Measurements from ENCODE around the gene MSH6.

DNA sequence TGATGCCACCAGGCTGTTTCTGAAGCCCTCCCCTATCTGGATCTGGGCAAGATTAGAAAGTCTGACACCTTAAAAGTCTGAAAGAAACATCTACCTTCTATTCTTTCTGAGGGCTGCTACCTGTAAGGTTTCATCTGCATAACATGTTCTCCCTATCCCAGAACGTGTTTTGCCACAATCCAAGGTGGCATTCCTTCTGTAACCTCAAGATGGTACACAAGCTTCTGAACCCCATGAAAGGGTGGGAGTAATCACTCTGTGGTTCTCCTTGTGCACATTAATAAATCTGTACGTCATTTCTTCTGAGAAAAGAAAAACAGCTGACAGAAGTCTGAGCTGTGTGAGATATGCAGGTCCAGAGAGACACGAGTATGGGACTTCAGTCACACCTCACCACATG lies 41.8 kb upstream of the MSH6 start:
- no peak for TF ChIP-seq POLR2A (IDR thresholded peaks at IDR 0.05)
- TF ChIP-seq, protein P1, sequence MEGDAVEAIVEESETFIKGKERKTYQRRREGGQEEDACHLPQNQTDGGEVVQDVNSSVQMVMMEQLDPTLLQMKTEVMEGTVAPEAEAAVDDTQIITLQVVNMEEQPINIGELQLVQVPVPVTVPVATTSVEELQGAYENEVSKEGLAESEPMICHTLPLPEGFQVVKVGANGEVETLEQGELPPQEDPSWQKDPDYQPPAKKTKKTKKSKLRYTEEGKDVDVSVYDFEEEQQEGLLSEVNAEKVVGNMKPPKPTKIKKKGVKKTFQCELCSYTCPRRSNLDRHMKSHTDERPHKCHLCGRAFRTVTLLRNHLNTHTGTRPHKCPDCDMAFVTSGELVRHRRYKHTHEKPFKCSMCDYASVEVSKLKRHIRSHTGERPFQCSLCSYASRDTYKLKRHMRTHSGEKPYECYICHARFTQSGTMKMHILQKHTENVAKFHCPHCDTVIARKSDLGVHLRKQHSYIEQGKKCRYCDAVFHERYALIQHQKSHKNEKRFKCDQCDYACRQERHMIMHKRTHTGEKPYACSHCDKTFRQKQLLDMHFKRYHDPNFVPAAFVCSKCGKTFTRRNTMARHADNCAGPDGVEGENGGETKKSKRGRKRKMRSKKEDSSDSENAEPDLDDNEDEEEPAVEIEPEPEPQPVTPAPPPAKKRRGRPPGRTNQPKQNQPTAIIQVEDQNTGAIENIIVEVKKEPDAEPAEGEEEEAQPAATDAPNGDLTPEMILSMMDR (IDR thresholded peaks at IDR 0.05): no peak

Measured in adrenal gland (tissue), 5 donors.